GM12878 (cell line): ENCODE measurements around the gene CAPN10. TPM values are rescaled to one million over a fixed set of nuclear protein-coding genes. Genes with fewer than 3 reads are reported as not detected.

Source experiments
- ATAC-seq: fragments of 200-7000 bp; cut with Tn5 transposase; 3 replicates; pipeline ENCODE4 v1.9.1; 2020; ENCODE audit warnings: mild to moderate bottlenecking, moderate library complexity
- BruUV-seq: library from RNA; stranded (reverse); fragments of 400-500 nt; replicated peaks from 2 replicates; lab custom pipeline; 2021; lab: Mats Ljungman, UMichigan
- CTCF ChIA-PET: fragments of 300-600 bp; sonication (Branson Sonifier 250); formaldehyde crosslinking; extraction: SDS; loops from one replicate; lab custom pipeline; 2021; ENCODE audit warnings: inconsistent platforms; lab: Yijun Ruan, JAX
- POLR2A ChIA-PET: fragments of 350-600 bp; formaldehyde crosslinking; extraction: SDS; loops from one replicate; lab custom pipeline; 2021; ENCODE audit warnings: inconsistent platforms; lab: Charles Lee
- RAD21 ChIA-PET: fragments of 300-600 bp; sonication (Branson Sonifier 250); formaldehyde crosslinking; loops from one replicate; lab custom pipeline; 2023; ENCODE audit warnings: antibody characterized with exemption; ENCODE audit not compliant: unreplicated experiment; lab: Charles Lee
- SMC1A ChIA-PET: fragments of 300-600 bp; sonication (Branson Sonifier 250); formaldehyde crosslinking; loops from one replicate; lab custom pipeline; 2023; ENCODE audit not compliant: unreplicated experiment, uncharacterized antibody; lab: Charles Lee
- DNase-seq: peaks from one replicate; pipeline ENCODE4 v3.0.0-alpha.2; 2011; ENCODE audit warnings: low read depth, low spot score
- FAIRE-seq: peaks from 3 replicates; lab custom pipeline; 2011; peaks lifted over from hg19 to GRCh38; lab: Jason Lieb, UNC
- H2AFZ ChIP-seq: 2 replicates; pipeline ENCODE4 v1.6.0; 2011; ENCODE audit warnings: low read depth, low read length, control low read depth; ENCODE audit not compliant: control insufficient read depth
- H3K27ac ChIP-seq: 2 replicates; pipeline ENCODE4 v1.5.1; 2011; ENCODE audit warnings: control low read depth; ENCODE audit not compliant: control insufficient read depth, insufficient read depth
- H3K27me3 ChIP-seq, 2 experiments: replicated peaks in 1 of 2; 2 replicates each; pipeline versions ENCODE4 v1.6.0 to v1.6.1; 2011; ENCODE audit warnings: low read length in 1 of 2; ENCODE audit not compliant: control insufficient read depth in 2 of 2, insufficient read depth in 2 of 2
- H3K36me3 ChIP-seq, 2 experiments: 2 replicates each; pipeline ENCODE4 v1.5.1; 2011; ENCODE audit warnings: low read length in 1 of 2; ENCODE audit not compliant: control insufficient read depth in 2 of 2, insufficient read depth in 2 of 2
- H3K4me1 ChIP-seq: 2 replicates; pipeline ENCODE4 v1.6.1; 2011; ENCODE audit warnings: mild to moderate bottlenecking, low read length, moderate library complexity, mixed read lengths; ENCODE audit not compliant: control insufficient read depth, insufficient read depth
- H3K4me2 ChIP-seq: 2 replicates; pipeline ENCODE4 v1.6.0; 2011; ENCODE audit warnings: control low read depth; ENCODE audit not compliant: control insufficient read depth, insufficient read depth
- H3K4me3 ChIP-seq: fragments of 200-600 bp; sonication (generic); 2 replicates; pipeline ENCODE4 v1.5.1; 2016
- H3K79me2 ChIP-seq: 2 replicates; pipeline ENCODE4 v1.6.0; 2011; ENCODE audit warnings: low read length; ENCODE audit not compliant: control insufficient read depth, insufficient read depth
- H3K9ac ChIP-seq: 2 replicates; pipeline ENCODE4 v1.8.0; 2011; ENCODE audit warnings: low read length, control low read depth, mixed read lengths; ENCODE audit not compliant: control insufficient read depth, insufficient read depth
- H3K9me3 ChIP-seq: replicated peaks from 3 replicates; pipeline ENCODE4 v1.5.1; 2011; ENCODE audit warnings: mild to moderate bottlenecking, low read length; ENCODE audit not compliant: control insufficient read depth, insufficient read depth
- H4K20me1 ChIP-seq: 2 replicates; pipeline ENCODE4 v1.6.0; 2011; ENCODE audit not compliant: control insufficient read depth, insufficient read depth
- HCFC1 ChIP-seq: fragments of 150-350 bp; IDR thresholded peaks from 2 replicates; pipeline ENCODE4 v1.6.1; 2014; ENCODE audit warnings: low read length
- SUPT20H ChIP-seq: IDR thresholded peaks from 2 replicates; pipeline ENCODE4 v1.6.1; 2011; ENCODE audit warnings: low read depth, mild to moderate bottlenecking, low read length, moderate library complexity, borderline replicate concordance; ENCODE audit not compliant: control insufficient read depth
- ZBED1 ChIP-seq: IDR thresholded peaks from 2 replicates; pipeline ENCODE4 v1.6.1; 2016; ENCODE audit warnings: borderline replicate concordance
- WGBS: methylation state at CpG from one replicate; pipeline ENCODE4 v1.1.6; 2016; ENCODE audit warnings: low lambda C conversion rate; ENCODE audit not compliant: insufficient replicate concordance, insufficient coverage; ENCODE audit errors: missing lambda C conversion rate; 5-methylcytosine and 5-hydroxymethylcytosine counted together
- in situ Hi-C: fragments of 300-500 bp; cut with MboI; formaldehyde crosslinking; loops from 9 replicates; pipeline ENCODE4 v1.14.3; 2018; ENCODE audit warnings: mixed read lengths
- intact Hi-C: fragments of 100-400 bp; cut with micrococcal nuclease; formaldehyde crosslinking; loops from one replicate; pipeline ENCODE4 v1.14.2; 2022; ENCODE audit not compliant: unreplicated experiment
- polyA plus RNA-seq, 11 experiments: library from polyadenylated mRNA; depleted of rRNA in 4 of 11; unstranded in 6 of 11; stranded (reverse) in 5 of 11; fragments of >200 nt; fragmentation: Nextera tagmentation in 4 of 11; fragmentation: Illumina TruSeq in 1 of 11; extraction: Ambion mirVana in 4 of 11; extraction: Trizol in 1 of 11; gene quantifications; 1 replicate in 1 of 11; 2 replicates in 10 of 11; pipeline versions ENCODE4 v1.2.1 to v1.2.3, GENCODE V29; 2011 to 2016; ENCODE audit warnings: inconsistent platforms in 2 of 11, missing spikeins in 2 of 11, low read depth in 1 of 11
- total RNA-seq, 4 experiments: library from RNA; depleted of rRNA in 3 of 4; stranded (reverse); fragments of >200 nt in 3 of 4; fragmentation: Illumina TruSeq in 1 of 4; extraction: Trizol in 1 of 4; gene quantifications; 2 replicates each; pipeline versions ENCODE4 v1.2.1 to v1.2.3, GENCODE V29; 2013 to 2021
- TF ChIP-seq, protein P1 (sequence below): IDR thresholded peaks from 2 replicates; pipeline ENCODE4 v1.6.1; 2011; ENCODE audit warnings: low read depth, mild to moderate bottlenecking, low read length, moderate library complexity, borderline replicate concordance; ENCODE audit errors: extremely low read depth
- TF ChIP-seq, protein P2 (sequence below), 3 experiments: IDR thresholded peaks in 2 of 3; conservative IDR thresholded peaks in 1 of 3; 2 replicates each; pipeline ENCODE4 v1.5.1; 2011; ENCODE audit warnings: low read depth in 3 of 3, low read length in 3 of 3, mild to moderate bottlenecking in 3 of 3, control low read depth in 2 of 3, moderate library complexity in 2 of 3, inconsistent platforms in 1 of 3, mixed read lengths in 1 of 3; ENCODE audit not compliant: control insufficient read depth in 2 of 3, insufficient read depth in 1 of 3; ENCODE audit errors: extremely low read depth in 1 of 3

Gene CAPN10
- total and polyA plus RNA-seq, 10 of the 15 experiments (the other 5 are each of a cell fraction or from before 2014, with no cell fraction given), result 0.37 to 40.6 (median 17.5) TPM

DNA sequence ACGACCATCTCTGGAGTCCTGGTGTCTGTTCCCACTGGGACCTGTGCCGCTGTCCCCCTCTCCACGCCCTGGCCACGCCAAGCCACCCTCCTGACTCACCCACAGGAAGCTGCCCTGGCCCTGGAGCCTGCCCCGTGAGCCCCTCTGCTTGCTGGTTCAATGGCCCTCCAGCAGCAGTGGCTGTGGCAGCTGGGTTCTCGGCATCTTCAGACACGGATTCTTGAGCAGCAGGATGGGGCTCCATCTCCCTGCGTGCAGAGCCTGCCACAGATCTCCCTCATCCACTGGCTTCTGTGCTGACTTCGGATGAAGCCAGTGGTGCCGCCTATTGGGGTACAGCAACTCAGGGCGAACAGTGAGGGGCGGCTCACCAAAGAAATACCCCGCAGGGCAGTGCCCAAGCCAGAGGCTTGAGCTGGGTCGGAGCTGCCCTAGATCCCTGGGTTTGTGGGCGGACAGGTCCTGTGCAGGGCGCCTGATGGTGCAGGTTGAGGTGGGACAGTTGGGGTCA, 14.0 kb downstream of the CAPN10 start:
- 89% methylated on average over 14 of the region's 16 CpGs for WGBS
- no TSS peak for BruUV-seq
- no peak for FAIRE-seq
- no peak for TF ChIP-seq SUPT20H
- TF ChIP-seq HCFC1, result no peak
- TF ChIP-seq, protein P1, sequence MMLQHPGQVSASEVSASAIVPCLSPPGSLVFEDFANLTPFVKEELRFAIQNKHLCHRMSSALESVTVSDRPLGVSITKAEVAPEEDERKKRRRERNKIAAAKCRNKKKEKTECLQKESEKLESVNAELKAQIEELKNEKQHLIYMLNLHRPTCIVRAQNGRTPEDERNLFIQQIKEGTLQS, result no peak
- TF ChIP-seq ZBED1, result no peak
- TF ChIP-seq, protein P2, sequence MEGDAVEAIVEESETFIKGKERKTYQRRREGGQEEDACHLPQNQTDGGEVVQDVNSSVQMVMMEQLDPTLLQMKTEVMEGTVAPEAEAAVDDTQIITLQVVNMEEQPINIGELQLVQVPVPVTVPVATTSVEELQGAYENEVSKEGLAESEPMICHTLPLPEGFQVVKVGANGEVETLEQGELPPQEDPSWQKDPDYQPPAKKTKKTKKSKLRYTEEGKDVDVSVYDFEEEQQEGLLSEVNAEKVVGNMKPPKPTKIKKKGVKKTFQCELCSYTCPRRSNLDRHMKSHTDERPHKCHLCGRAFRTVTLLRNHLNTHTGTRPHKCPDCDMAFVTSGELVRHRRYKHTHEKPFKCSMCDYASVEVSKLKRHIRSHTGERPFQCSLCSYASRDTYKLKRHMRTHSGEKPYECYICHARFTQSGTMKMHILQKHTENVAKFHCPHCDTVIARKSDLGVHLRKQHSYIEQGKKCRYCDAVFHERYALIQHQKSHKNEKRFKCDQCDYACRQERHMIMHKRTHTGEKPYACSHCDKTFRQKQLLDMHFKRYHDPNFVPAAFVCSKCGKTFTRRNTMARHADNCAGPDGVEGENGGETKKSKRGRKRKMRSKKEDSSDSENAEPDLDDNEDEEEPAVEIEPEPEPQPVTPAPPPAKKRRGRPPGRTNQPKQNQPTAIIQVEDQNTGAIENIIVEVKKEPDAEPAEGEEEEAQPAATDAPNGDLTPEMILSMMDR (IDR thresholded peaks at IDR 0.05 in 2 of 3, conservative IDR thresholded peaks at IDR 0.05 in 1 of 3; ENCODE audit: control insufficient read depth in 2 of 3, extremely low read depth in 1 of 3, insufficient read depth in 1 of 3, low read depth in 3 of 3, low read length in 3 of 3), result no peak
- TF ChIP-seq, all 136 proteins: peak for 0
- no peak overlapping the region for H3K4me3 ChIP-seq
- ChIA-PET SMC1A (no interaction called here), CTCF (no interaction called here), RAD21 (no interaction called here), POLR2A (no interaction called here)
- intact Hi-C loops (no loop called here), in situ Hi-C loops (no loop called here)
- no peaks in the 10 kb centered on the region for H4K20me1 ChIP-seq
- H3K4me2 ChIP-seq, result no peak overlapping the region
- H3K36me3 ChIP-seq, result peaks cover 0 to 13% of the 10 kb centered on the region in 2 experiments; a peak in 3 of 4 replicates
- no peaks in the 10 kb centered on the region for H3K79me2 ChIP-seq
- ATAC-seq (no peak), DNase-seq (no peak)
- no peaks in the 10 kb centered on the region; the same call in 1 of the 2 replicates for H3K4me1 ChIP-seq
- no peak overlapping the region for H3K27ac ChIP-seq
- H2AFZ ChIP-seq, result no peak overlapping the region
- no peaks in the 10 kb centered on the region for H3K9me3 ChIP-seq
- H3K27me3 ChIP-seq, result no peaks in the 10 kb centered on the region
- no peak overlapping the region for H3K9ac ChIP-seq
